CD4-positive, alpha-beta T cell treated with Interleukin-1 beta for 1 hour (primary cell): ENCODE results near the gene ISG15.

Experiments used
- DNase-seq, 2 donors: peaks; one replicate each; pipeline ENCODE4 v3.0.0-alpha.2; 2020 to 2022

The ISG15 gene

GRCh38 chr1:1062348-1063163, 49.3 kb downstream of the ISG15 start:
- no peak for DNase-seq

GRCh38 chr1:1063261-1063944, 50.1 kb downstream of the ISG15 start:
- no peak for DNase-seq
